T-cell (primary cell): Measurements from ENCODE around the gene LUC7L. TPM values are rescaled to one million over a fixed set of nuclear protein-coding genes. Genes with fewer than 3 reads are reported as not detected.
"Not testable (repeated sequence)": the region's sequence is repeated elsewhere in the genome, so short reads cannot be mapped to it uniquely, and the experiment has no call there.

Source experiments
- ATAC-seq, 4 experiments: fragments of 200-7000 bp in 3 of 4; fragments of 150-1000 bp in 1 of 4; cut with Tn5 transposase; replicated peaks in 1 of 4; 1 replicate in 3 of 4; 2 replicates in 1 of 4; pipeline ENCODE4 v1.10.0; 2021; ENCODE audit warnings: moderate library complexity in 3 of 4, mild to moderate bottlenecking in 2 of 4, moderate number of reproducible peaks in 1 of 4
- CTCF ChIA-PET, 2 donors: fragments of 300-600 bp; sonication (Branson Sonifier 250); formaldehyde crosslinking; loops; one replicate each; lab custom pipeline; 2022; ENCODE audit warnings: antibody characterized with exemption in 2 of 2; lab: Charles Lee
- POLR2A ChIA-PET, 2 donors: fragments of 300-600 bp; sonication (Branson Sonifier 250); formaldehyde crosslinking; loops; one replicate each; lab custom pipeline; 2022; ENCODE audit warnings: antibody characterized with exemption in 2 of 2; lab: Charles Lee
- DNase-seq, 35 experiments: peaks; one replicate each; pipeline versions ENCODE4 v3.0.0 to v3.0.0-alpha.2; 2013 to 2023
- H3K27ac ChIP-seq: one replicate; pipeline ENCODE4 v1.5.1; 2013; ENCODE audit warnings: low read length
- H3K27me3 ChIP-seq, 2 experiments: replicated peaks in 1 of 2; 1 replicate in 1 of 2; 2 replicates in 1 of 2; pipeline versions ENCODE4 v1.6.1 to v1.7.0; 2013; ENCODE audit warnings: low read length in 1 of 2, mixed read lengths in 1 of 2; ENCODE audit not compliant: control insufficient read depth in 2 of 2, insufficient read depth in 2 of 2; ENCODE audit errors: extremely low read depth in 1 of 2
- H3K36me3 ChIP-seq, 2 donors: 1 replicate in 1 of 2; 2 replicates in 1 of 2; pipeline versions ENCODE4 v1.6.1 to v1.7.0; 2013; ENCODE audit warnings: low read length in 1 of 2; ENCODE audit not compliant: control insufficient read depth in 2 of 2, insufficient read depth in 1 of 2; ENCODE audit errors: extremely low read depth in 1 of 2
- H3K4me1 ChIP-seq, 2 experiments: 1 replicate in 1 of 2; 2 replicates in 1 of 2; pipeline versions ENCODE4 v1.6.1 to v1.7.0; 2013; ENCODE audit warnings: low read length in 2 of 2, mixed read lengths in 1 of 2; ENCODE audit not compliant: insufficient read depth in 2 of 2, control insufficient read depth in 1 of 2; ENCODE audit errors: extremely low read depth in 1 of 2
- H3K4me3 ChIP-seq, 2 donors: 1 replicate in 1 of 2; 2 replicates in 1 of 2; pipeline versions ENCODE4 v1.5.1 to v1.7.0; 2013; ENCODE audit warnings: mild to moderate bottlenecking in 2 of 2, low read length in 1 of 2, moderate library complexity in 1 of 2; ENCODE audit not compliant: control insufficient read depth in 1 of 2; ENCODE audit errors: extremely low read depth in 1 of 2
- H3K9me3 ChIP-seq: 2 replicates; pipeline ENCODE4 v1.7.0; 2013
- H3K27ac Mint-ChIP-seq, 2 donors: one replicate each; pipeline ENCODE4 v1.8.0; 2020 to 2021; ENCODE audit warnings: mild to moderate bottlenecking in 2 of 2, mixed read lengths in 2 of 2
- H3K27me3 Mint-ChIP-seq, 2 donors: one replicate each; pipeline ENCODE4 v1.8.0; 2021 to 2022; ENCODE audit warnings: mixed read lengths in 2 of 2
- H3K36me3 Mint-ChIP-seq: one replicate; pipeline ENCODE4 v1.8.0; 2021; ENCODE audit warnings: mixed read lengths
- H3K4me1 Mint-ChIP-seq, 3 donors: one replicate each; pipeline ENCODE4 v1.8.0; 2020 to 2022; ENCODE audit warnings: mixed read lengths in 3 of 3, mild to moderate bottlenecking in 1 of 3
- H3K4me3 Mint-ChIP-seq, 3 donors: one replicate each; pipeline ENCODE4 v1.8.0; 2020 to 2022; ENCODE audit warnings: mild to moderate bottlenecking in 3 of 3, mixed read lengths in 3 of 3, moderate library complexity in 3 of 3
- H3K9me3 Mint-ChIP-seq, 3 donors: one replicate each; pipeline ENCODE4 v1.8.0; 2020 to 2022; ENCODE audit warnings: mixed read lengths in 3 of 3
- WGBS: methylation state at CpG from one replicate; pipeline ENCODE4 v1.1.5; 2013; ENCODE audit warnings: missing lambda C conversion rate; ENCODE audit not compliant: insufficient coverage; 5-methylcytosine and 5-hydroxymethylcytosine counted together
- total RNA-seq, 35 experiments: library from RNA in 6 of 35; stranded (reverse) in 6 of 35; fragments of 120-200 nt in 1 of 35; gene quantifications; one replicate each; pipeline versions ENCODE4 v1.2.1 to v1.2.4 and lab custom pipeline; 2013 to 2026

LUC7L gene
- total RNA-seq, 5 donors from 2014 or later (not counting 1 experiment from before 2014, with no cell fraction given), result 134 to 170 (median 158) TPM

- H3K9me3 ChIP-seq, H3K4me3 ChIP-seq, H3K36me3 Mint-ChIP-seq, H3K4me3 Mint-ChIP-seq, DNase-seq, H3K27me3 ChIP-seq, POLR2A ChIA-PET, H3K27ac ChIP-seq, H3K4me1 Mint-ChIP-seq, H3K27ac Mint-ChIP-seq, CTCF ChIA-PET, H3K9me3 Mint-ChIP-seq, ATAC-seq, H3K4me1 ChIP-seq, H3K27me3 Mint-ChIP-seq: not testable (repeated sequence)
- peaks cover 12 to 20% of the 10 kb centered on the region in 2 donors for H3K36me3 ChIP-seq
- WGBS, result 94% methylated on average over 15 of the region's 17 CpGs
Observed at GRCh38 chr16:267562-267961, 38.3 kb upstream of the LUC7L start.

DNA sequence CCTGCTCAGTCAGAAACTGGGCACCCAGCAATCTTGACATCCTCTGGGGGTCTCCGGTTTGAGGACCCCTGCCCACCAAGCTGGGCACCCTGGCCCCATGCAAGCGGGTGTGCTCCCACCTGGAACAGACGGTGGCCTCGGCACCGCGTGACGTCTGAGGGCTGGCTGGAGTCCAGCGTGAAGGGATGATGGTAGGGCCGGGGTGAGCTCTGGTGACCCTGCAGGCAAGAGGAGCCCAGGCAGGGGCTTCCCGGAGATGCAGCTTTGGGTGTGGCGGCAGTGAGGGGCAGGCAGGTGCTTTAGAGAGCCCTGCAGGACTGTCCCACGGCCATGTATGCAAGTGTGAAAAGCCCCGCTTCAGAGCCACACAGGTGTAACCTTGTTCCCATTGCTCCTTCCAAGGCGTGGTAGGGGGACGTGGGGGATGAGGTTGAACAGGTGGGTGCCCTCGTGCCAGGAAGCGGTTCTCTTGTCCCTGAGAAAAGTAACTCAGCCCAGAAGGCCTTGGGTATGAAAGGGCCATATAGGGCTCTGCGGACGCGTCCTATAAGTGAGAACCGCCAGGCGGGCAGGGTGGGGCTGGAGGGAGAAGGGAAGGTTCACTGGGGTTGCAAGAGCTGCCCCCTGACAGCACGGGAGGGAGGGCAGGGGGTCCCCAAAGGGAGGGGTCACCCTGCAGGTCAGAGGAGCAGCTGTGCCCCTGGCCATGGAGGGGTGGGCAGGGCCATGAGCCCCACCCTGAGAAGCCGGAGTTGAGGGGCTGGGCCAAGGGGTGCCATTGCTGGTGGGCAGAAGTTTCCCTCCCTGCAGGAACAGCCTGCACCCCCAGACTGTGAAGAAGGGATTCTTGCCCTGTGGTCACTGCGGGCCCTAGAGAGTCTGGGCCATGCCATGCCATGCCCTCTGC lies 37.3 kb upstream of the LUC7L start:
- 94% methylated on average over 22 of the region's 25 CpGs for WGBS
- CTCF ChIA-PET, result no interaction called here
- H3K27ac Mint-ChIP-seq, result no peak overlapping the region
- H3K27me3 Mint-ChIP-seq, result no peaks in the 10 kb centered on the region
- H3K9me3 ChIP-seq, result no peaks in the 10 kb centered on the region
- peaks cover 5% of the 10 kb centered on the region for H3K36me3 Mint-ChIP-seq
- no peak overlapping the region for H3K4me3 Mint-ChIP-seq
- H3K27ac ChIP-seq, result no peak overlapping the region
- DNase-seq (no peak), ATAC-seq (no peak)
- POLR2A ChIA-PET, result no interaction called here
- peaks cover 0 to 9% of the 10 kb centered on the region in 2 experiments for H3K4me1 ChIP-seq
- H3K4me1 Mint-ChIP-seq, result peaks cover 0 to 4% (median 4%) of the 10 kb centered on the region in 3 donors
- no peak overlapping the region for H3K4me3 ChIP-seq
- H3K27me3 ChIP-seq, result peaks cover 0 to 2% of the 10 kb centered on the region in 2 experiments
- no peaks in the 10 kb centered on the region for H3K9me3 Mint-ChIP-seq
- peaks cover 21 to 31% of the 10 kb centered on the region in 2 donors for H3K36me3 ChIP-seq

DNA sequence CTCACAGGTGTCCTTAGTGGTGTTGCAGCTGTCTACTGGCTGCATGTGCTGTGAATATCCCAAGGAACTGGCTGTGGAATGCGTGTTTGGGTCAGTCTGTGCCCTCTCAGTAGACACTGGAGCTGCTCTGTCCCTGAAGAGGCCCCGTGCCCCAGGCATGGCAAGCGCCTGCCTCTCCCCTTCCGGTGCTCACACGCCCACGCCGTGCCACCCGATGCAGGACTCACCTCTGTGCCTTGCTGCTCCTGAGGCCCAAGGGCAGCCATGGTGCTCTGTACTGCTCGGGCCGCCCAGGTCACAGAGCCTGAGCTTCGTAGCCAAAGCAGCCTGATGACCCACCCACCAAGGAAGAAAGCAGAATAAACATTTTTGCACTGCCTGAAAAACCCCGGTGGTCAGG lies 36.5 kb upstream of the LUC7L start:
- no peak overlapping the region for H3K4me3 Mint-ChIP-seq
- DNase-seq (no peak), ATAC-seq (peak in 2 of 4 experiments; percentile 10 to 32)
- H3K36me3 Mint-ChIP-seq, result peaks cover 7% of the 10 kb centered on the region
- H3K27ac Mint-ChIP-seq, result no peak overlapping the region
- Histone ChIP-seq H3K4me1 (peaks cover 0 to 9% of the 10 kb centered on the region in 2 experiments), H3K27ac (no peak overlapping the region), H3K36me3 (peaks cover 26 to 35% of the 10 kb centered on the region in 2 donors), H3K4me3 (no peak overlapping the region), H3K9me3 (no peaks in the 10 kb centered on the region), H3K27me3 (no peaks in the 10 kb centered on the region)
- ChIA-PET CTCF (no interaction called here), POLR2A (no interaction called here)
- H3K4me1 Mint-ChIP-seq, result peaks cover 0 to 4% (median 4%) of the 10 kb centered on the region in 3 donors
- no peaks in the 10 kb centered on the region for H3K27me3 Mint-ChIP-seq
- H3K9me3 Mint-ChIP-seq, result no peaks in the 10 kb centered on the region
- WGBS, result 81% methylated on average over 12 of the region's 12 CpGs

DNA sequence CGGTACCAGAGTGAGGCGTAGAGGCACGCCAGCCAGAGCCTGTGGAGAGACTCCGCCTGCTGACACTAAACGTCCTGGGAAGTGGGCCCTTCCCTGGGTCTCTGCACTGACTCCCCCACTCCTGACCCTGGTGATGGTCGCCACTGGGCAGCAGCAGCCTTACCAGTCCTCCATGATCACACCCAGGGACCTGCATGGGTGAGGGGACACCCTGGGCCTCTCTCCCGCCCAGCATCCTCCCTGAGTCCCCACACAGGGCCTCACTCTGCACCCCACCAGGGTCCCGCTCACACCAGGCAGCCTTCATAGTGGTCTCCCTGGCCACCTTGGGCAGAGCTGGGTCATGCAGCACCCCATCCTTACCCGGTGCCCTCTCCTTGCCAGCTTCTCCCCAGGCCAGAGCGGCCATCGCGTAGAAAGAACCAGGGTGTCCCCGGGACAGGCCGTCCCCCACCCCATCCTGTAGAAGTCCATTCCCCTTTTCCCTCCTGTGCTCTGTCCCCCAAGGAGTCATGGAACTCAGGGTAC lies 35.8 kb upstream of the LUC7L start:
- 85% methylated on average over 10 of the region's 14 CpGs for WGBS
- H3K4me3 Mint-ChIP-seq, result no peak overlapping the region
- CTCF ChIA-PET, result no interaction called here

DNA sequence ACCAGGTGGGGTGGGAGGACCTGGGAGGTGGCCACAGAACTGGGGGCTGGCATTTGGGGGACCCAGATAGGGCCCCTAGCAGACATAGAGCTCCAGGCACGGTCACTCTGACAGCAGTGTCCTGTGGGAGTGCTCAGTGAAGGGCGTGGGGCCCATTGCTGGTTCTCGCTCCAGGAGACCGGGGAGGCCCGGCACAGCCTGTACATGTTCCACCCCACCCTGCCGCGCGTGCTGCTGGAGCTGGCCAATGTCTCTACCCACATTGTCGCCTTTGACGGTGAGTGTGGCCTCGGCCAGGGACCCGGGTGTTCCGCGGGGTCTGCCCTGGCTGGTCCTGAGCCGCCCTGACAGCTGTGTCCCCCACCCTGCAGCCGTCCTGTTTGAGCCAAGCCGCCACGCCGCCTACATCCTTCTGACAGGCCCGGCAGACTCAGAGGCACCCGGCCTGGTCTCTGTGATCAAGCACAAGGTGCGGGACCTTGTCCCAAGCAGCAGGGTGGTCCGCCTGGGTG lies 35.2 kb upstream of the LUC7L start:
- Mint-ChIP-seq H3K4me3 (no peak overlapping the region), H3K4me1 (peaks cover 0 to 4% (median 4%) of the 10 kb centered on the region in 3 donors), H3K27ac (no peak overlapping the region), H3K27me3 (no peaks in the 10 kb centered on the region), H3K9me3 (no peaks in the 10 kb centered on the region), H3K36me3 (peaks cover 13% of the 10 kb centered on the region)
- Histone ChIP-seq H3K27ac (no peak overlapping the region), H3K4me3 (no peak overlapping the region), H3K36me3 (peaks cover 26 to 47% of the 10 kb centered on the region in 2 donors), H3K4me1 (peaks cover 0 to 9% of the 10 kb centered on the region in 2 experiments), H3K27me3 (no peaks in the 10 kb centered on the region), H3K9me3 (no peaks in the 10 kb centered on the region)
- ATAC-seq (no peak), DNase-seq (no peak)
- CTCF ChIA-PET, result no interaction called here
- WGBS, result 94% methylated on average over 22 of the region's 23 CpGs
- POLR2A ChIA-PET, result no interaction called here

More for the DNA sequence above, 35.8 kb upstream of the LUC7L start:
- Histone ChIP-seq H3K36me3 (peaks cover 26 to 41% of the 10 kb centered on the region in 2 donors), H3K4me1 (peaks cover 0 to 9% of the 10 kb centered on the region in 2 experiments), H3K9me3 (no peaks in the 10 kb centered on the region), H3K27me3 (no peaks in the 10 kb centered on the region), H3K4me3 (no peak overlapping the region), H3K27ac (no peak overlapping the region)
- no peak for ATAC-seq
- H3K4me1 Mint-ChIP-seq, result peaks cover 0 to 4% (median 4%) of the 10 kb centered on the region in 3 donors
- DNase-seq, result no peak
- no peaks in the 10 kb centered on the region for H3K27me3 Mint-ChIP-seq
- POLR2A ChIA-PET, result no interaction called here
- H3K27ac Mint-ChIP-seq, result no peak overlapping the region
- H3K36me3 Mint-ChIP-seq, result peaks cover 13% of the 10 kb centered on the region
- H3K9me3 Mint-ChIP-seq, result no peaks in the 10 kb centered on the region

- WGBS, result 97% methylated on average over 17 of the region's 17 CpGs
- CTCF ChIA-PET, result interaction anchor here in 1 of 2 donors (0.6 kb wide), 1 partner anchor 17 kb away, joined by 9 read pairs; no protein-coding TSS in a partner anchor
Observed at GRCh38 chr16:263944-264343, 34.7 kb upstream of the LUC7L start.

More at GRCh38 chr16:263944-264343, 34.7 kb upstream of the LUC7L start:
- H3K4me3 ChIP-seq, result no peak overlapping the region
- no peaks in the 10 kb centered on the region for H3K9me3 Mint-ChIP-seq
- H3K27me3 ChIP-seq, result no peaks in the 10 kb centered on the region
- no peak overlapping the region for H3K27ac ChIP-seq
- peaks cover 0 to 9% of the 10 kb centered on the region in 2 experiments for H3K4me1 ChIP-seq
- H3K36me3 ChIP-seq, result peaks cover 26 to 52% of the 10 kb centered on the region in 2 donors
- DNase-seq (no peak), ATAC-seq (no peak)
- no peaks in the 10 kb centered on the region for H3K27me3 Mint-ChIP-seq
- H3K27ac Mint-ChIP-seq, result no peak overlapping the region
- H3K9me3 ChIP-seq, result no peaks in the 10 kb centered on the region
- POLR2A ChIA-PET, result no interaction called here
- H3K4me3 Mint-ChIP-seq, result no peak overlapping the region
- peaks cover 18% of the 10 kb centered on the region for H3K36me3 Mint-ChIP-seq
- H3K4me1 Mint-ChIP-seq, result peaks cover 0 to 4% (median 4%) of the 10 kb centered on the region in 3 donors
